Activated naive CD8-positive, alpha-beta T cell treated with anti-CD3 and anti-CD28 coated beads, Interleukin-2, amount 50 U/mL, for 16 hours (primary cell): ENCODE measurements around the gene CRELD2.

Experiments
- DNase-seq: peaks from one replicate; pipeline ENCODE4 v3.0.0-alpha.2; 2020; ENCODE audit warnings: low read depth, low spot score

CRELD2 gene

GRCh38 chr22:49911881-49912625 is 6.4 kb upstream of the CRELD2 start:
- no peak for DNase-seq

- no peak for DNase-seq
Measured at GRCh38 chr22:49913026-49913425, 5.4 kb upstream of the CRELD2 start.

- DNase-seq: no peak
Measured at GRCh38 chr22:49913446-49913845, 5.0 kb upstream of the CRELD2 start.

- no peak for DNase-seq
Measured at GRCh38 chr22:49914256-49914655, 4.2 kb upstream of the CRELD2 start.

GRCh38 chr22:49915610-49916009 is 2.8 kb upstream of the CRELD2 start:
- DNase-seq: no peak

DNA sequence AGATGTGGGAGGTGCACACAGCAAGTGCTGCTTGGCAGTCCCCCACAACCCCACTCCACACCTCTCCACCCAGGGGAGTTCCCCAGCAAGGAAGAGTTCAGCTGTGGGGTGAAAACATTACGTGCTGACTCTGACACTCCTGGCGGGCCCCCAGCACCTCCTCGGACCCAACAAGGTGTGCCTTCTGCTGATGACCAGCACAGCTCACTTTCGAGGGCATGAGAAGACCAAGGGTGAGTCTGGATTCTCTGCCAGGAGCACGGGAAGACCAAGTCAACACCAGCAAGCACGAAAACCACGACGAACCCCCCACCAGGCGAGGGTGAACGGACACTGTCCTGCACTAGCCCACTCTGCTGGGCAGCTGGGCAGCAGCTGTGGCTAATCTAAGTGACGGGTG is 1.6 kb upstream of the CRELD2 start:
- DNase-seq: no peak

DNA sequence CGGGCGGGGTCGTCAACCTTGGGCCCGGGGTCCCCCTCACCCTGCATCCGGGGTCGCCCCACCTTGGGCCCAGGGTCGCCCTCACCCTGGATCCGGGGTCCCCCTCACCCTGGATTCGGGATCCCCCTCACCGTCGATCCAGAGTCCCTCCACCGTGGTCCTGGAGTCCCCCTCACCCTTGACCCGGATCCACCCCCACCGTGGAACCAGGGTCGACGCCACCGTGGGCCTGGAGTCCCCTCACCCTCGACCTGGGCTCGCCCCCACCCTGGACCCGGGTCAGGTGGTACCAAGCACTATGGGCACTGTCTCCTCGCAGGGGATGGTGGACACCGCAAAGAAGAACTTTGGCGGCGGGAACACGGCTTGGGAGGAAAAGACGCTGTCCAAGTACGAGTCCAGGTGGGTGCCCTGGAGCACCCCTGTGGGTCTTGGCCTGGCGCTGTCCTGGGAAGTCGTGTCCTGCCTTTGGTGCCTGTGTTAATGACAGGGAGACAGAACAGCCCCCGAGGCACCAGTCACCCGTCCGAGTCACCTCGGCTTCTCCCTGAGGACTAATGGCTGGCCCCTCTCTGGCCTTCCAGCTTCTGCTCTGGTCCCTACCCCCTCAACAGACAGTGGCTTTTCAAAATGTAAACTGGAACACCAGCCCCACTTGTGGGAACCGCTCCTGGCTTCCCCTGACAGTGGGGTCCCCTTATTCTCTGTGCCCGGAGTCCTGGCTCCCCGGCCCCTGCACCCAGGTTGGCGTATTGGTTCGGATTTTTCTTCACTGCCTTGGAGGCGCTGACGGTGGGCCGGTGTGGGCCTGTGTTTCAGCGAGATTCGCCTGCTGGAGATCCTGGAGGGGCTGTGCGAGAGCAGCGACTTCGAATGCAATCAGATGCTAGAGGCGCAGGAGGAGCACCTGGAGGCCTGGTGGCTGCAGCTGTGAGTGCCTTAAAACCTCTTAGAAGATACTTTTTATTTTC is 762 bp downstream of the CRELD2 start:
- DNase-seq: no peak

- no peak for DNase-seq
Measured at GRCh38 chr22:49920859-49921258, 2.4 kb downstream of the CRELD2 start.

- DNase-seq: no peak
Measured at GRCh38 chr22:49921508-49922278, 3.3 kb downstream of the CRELD2 start.

- DNase-seq: no peak
Measured at GRCh38 chr22:49922484-49922883, 4.0 kb downstream of the CRELD2 start.

DNA sequence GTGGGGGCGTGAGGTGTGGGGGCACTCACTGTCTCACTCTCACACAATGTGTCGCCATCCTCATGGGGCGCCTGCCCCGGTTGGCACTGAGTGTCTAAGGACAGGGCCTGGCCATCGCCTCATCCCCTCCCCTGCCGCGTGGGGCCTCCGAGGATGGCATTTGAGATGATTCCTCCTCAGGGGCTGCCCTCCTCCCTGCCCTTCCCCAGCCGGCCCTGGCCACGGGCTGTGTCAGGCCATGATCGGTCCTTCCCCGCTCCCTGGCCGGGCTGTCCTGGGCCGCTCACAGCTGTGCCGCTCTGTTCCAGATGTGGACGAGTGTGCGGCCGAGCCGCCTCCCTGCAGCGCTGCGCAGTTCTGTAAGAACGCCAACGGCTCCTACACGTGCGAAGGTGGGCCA is 4.5 kb downstream of the CRELD2 start:
- DNase-seq: no peak

- DNase-seq: no peak
Measured at GRCh38 chr22:49923445-49923844, 5.0 kb downstream of the CRELD2 start.

GRCh38 chr22:49924113-49924833 is 5.8 kb downstream of the CRELD2 start:
- no peak for DNase-seq

GRCh38 chr22:49925525-49926128 is 7.2 kb downstream of the CRELD2 start:
- peak; percentile 34 for DNase-seq

DNA sequence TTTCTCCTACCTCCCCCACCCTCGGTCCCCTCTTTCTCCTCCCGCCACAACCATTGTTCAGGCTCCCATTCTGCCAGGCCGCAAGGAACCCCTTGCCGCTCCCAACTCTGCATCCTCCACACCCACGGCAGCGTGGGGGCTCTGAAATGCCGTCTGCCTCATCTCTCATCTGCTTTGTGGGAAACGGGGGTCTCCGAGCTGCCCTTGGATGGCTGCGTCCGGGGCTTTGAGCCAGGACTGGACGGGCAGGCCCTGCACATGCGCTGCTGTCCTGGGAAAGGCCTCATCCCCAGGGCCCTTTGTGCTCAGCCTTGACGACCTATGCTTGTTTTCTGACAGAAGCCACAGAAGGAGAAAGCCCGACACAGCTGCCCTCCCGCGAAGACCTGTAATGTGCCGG is 8.5 kb downstream of the CRELD2 start:
- DNase-seq: no peak

DNA sequence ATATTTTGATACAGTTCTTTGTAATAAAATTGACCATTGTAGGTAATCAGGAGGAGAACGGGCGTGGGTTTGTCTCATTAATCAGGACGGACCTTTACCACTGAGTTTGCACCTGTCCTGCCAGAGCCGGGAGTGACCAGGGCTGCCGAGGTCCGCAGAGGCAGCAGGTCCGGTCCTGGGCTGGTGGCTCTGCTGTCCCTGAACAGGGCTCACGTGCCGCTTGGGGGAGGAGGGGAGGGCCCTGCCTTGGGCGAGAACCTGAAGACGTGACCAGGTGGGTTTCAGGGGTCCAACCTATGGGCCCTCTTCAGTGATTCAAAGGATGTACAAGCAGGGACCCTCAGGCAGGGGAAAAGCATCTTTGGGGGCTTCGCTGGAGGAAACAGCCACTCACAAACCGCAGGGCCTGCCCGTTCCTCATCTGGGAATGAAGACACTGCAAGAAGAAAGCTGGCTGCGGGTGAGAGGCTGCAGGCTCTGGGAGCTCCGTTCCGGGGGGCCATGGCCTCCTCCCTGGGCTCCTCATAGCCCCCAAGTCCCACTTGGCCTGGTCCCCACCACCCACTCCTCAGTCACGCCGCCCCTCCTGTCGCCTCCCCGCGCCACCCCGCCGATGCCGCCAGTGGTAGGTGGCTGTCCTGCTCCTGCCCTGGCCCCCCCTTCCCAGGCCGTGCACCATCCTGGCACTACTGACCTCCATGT is 9.2 kb downstream of the CRELD2 start:
- no peak for DNase-seq

DNA sequence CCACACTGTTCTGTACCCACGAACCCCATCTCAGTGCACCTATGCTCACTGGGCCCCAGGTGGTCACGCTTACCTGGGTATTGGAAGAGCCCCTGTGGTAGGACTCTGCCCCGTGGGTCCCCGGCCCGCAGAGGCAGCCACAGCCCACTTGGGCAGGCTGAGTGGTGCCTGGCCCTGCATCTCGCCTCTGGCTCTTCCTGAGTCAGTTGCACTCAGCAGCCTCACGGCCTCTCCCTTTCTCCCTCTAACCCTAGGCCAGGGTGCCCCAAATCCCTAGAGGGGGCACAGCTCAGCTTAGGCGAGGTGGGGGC is 9.7 kb downstream of the CRELD2 start:
- no peak for DNase-seq

DNA sequence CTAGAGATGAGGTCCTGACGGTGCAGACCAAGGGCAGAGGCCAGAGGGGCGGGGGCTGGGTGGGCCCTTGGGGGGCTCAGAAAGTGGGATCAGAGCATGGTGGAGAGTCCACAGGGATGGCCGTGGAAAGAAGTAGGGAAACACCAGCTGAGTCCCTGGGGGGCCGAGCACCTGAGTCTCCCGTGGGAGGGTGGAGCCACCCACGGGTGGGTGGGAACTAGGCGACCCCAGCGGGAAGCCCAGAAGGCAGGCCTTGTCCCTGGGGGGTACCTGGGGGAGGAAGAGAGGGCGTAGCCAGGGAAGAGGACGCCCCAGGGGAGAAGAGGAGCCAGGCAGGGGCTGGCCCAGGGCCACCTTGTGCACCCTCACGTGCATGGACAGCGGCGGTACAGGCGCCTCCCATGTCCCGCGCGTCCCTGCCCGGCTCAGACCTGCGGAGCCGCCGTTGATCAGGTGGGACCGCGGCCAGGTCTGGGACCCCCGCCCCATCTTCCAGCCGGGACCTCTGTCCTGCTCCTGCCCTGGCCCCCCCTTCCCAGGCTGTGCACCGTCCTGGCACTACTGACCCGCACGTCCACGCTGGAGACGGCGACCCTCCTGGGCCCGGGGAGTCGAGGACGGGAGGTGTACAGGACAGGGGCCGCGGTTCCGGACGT is 10.2 kb downstream of the CRELD2 start:
- no peak for DNase-seq

GRCh38 chr22:49929211-49929979 is 11.0 kb downstream of the CRELD2 start:
- peak; percentile 54 for DNase-seq
